Kidney (tissue), 14 donors: ENCODE data around the gene PLXNA2. TPM values are rescaled to one million over a fixed set of nuclear protein-coding genes. Genes with fewer than 3 reads are reported as not detected.

Experiments
- DNase-seq, 5 donors: peaks; one replicate each; pipeline ENCODE4 v3.0.0-alpha.2; 2013 to 2020
- FAIRE-seq: peaks from 2 replicates; lab custom pipeline; 2012; peaks lifted over from hg19 to GRCh38; lab: Jason Lieb, UNC
- H3K27ac ChIP-seq, 2 donors: one replicate each; pipeline ENCODE4 v1.7.0; 2013; ENCODE audit warnings: low read depth in 2 of 2, low read length in 2 of 2, inconsistent platforms in 1 of 2
- H3K27me3 ChIP-seq: one replicate; pipeline ENCODE4 v1.7.1; 2013; ENCODE audit warnings: low read length, inconsistent platforms; ENCODE audit not compliant: control insufficient read depth, insufficient read depth
- H3K36me3 ChIP-seq, 3 donors: one replicate each; pipeline versions ENCODE4 v1.7.0 to v1.7.1; 2013; ENCODE audit warnings: low read length in 3 of 3, control low read depth in 1 of 3, inconsistent platforms in 1 of 3; ENCODE audit not compliant: insufficient read depth in 3 of 3, control insufficient read depth in 2 of 3
- H3K4me1 ChIP-seq, 3 donors: one replicate each; pipeline versions ENCODE4 v1.7.0 to v1.7.1; 2013; ENCODE audit warnings: low read length in 3 of 3, inconsistent platforms in 1 of 3, low read depth in 1 of 3; ENCODE audit not compliant: control insufficient read depth in 2 of 3, insufficient read depth in 2 of 3
- H3K4me3 ChIP-seq, 3 donors: one replicate each; pipeline versions ENCODE4 v1.7.0 to v1.8.1; 2013; ENCODE audit warnings: low read length in 3 of 3, control low read depth in 1 of 3, inconsistent platforms in 1 of 3
- H3K9ac ChIP-seq, 3 donors: one replicate each; pipeline versions ENCODE4 v1.7.0 to v1.7.1; 2013; ENCODE audit warnings: low read length in 3 of 3, control low read depth in 1 of 3, inconsistent platforms in 1 of 3
- H3K9me3 ChIP-seq, 3 donors: one replicate each; pipeline versions ENCODE4 v1.7.0 to v1.7.1; 2013; ENCODE audit warnings: low read length in 3 of 3, control low read depth in 1 of 3, inconsistent platforms in 1 of 3; ENCODE audit not compliant: control insufficient read depth in 2 of 3, insufficient read depth in 1 of 3
- intact Hi-C: fragments of 100-400 bp; cut with DNase I; formaldehyde crosslinking; loops from one replicate; pipeline ENCODE4 v1.11.1; 2022
- polyA plus RNA-seq: library from polyadenylated mRNA; stranded (reverse); fragments of 350-450 nt; fragmentation: Illumina TruSeq; extraction: RNeasy Lipid Tissue Mini Kit (QIAGEN cat#74804); gene quantifications from one replicate; pipeline ENCODE4 v1.2.3, GENCODE V29; 2014; ENCODE audit warnings: low read depth, low replicate concordance; ENCODE audit not compliant: insufficient read depth
- total RNA-seq: library from RNA; stranded (reverse); fragmentation: NEBNext Ultra II Directional; extraction: Animal tissue kit (Norgen Biotek cat#: 25700); gene quantifications from one replicate; pipeline ENCODE4 v1.2.1, GENCODE V29; 2021
- TF ChIP-seq, protein P1 (sequence below): IDR thresholded peaks from 3 replicates; pipeline ENCODE4 v1.5.1; 2012; ENCODE audit warnings: mild to moderate bottlenecking, moderate library complexity, borderline replicate concordance; ENCODE audit not compliant: insufficient read depth; ENCODE audit errors: extremely low read depth
- donor health status: control.
- donor health status: control.
- donor health status: control.
- donor health status: control.
- donor health status: control.
- donor health status: DM: yes; HTN: yes; CAD: no.
- donor health status: Normal renal cell carcinoma (clear cell type).

Gene PLXNA2
- total and polyA plus RNA-seq, 2 donors from 2014 or later: 2.4 to 27.9 TPM

GRCh38 chr1:208154040-208154439, 90.1 kb downstream of the PLXNA2 start:
- Histone ChIP-seq H3K4me3 (no peak overlapping the region), H3K27ac (no peak overlapping the region), H3K9ac (no peak overlapping the region), H3K9me3 (no peaks in the 10 kb centered on the region), H3K36me3 (no peaks in the 10 kb centered on the region), H3K4me1 (peaks cover 13 to 15% (median 13%) of the 10 kb centered on the region in 3 donors), H3K27me3 (no peaks in the 10 kb centered on the region)
- no peak for DNase-seq
- intact Hi-C loops: no loop called here
- FAIRE-seq: no peak
- TF ChIP-seq, protein P1, sequence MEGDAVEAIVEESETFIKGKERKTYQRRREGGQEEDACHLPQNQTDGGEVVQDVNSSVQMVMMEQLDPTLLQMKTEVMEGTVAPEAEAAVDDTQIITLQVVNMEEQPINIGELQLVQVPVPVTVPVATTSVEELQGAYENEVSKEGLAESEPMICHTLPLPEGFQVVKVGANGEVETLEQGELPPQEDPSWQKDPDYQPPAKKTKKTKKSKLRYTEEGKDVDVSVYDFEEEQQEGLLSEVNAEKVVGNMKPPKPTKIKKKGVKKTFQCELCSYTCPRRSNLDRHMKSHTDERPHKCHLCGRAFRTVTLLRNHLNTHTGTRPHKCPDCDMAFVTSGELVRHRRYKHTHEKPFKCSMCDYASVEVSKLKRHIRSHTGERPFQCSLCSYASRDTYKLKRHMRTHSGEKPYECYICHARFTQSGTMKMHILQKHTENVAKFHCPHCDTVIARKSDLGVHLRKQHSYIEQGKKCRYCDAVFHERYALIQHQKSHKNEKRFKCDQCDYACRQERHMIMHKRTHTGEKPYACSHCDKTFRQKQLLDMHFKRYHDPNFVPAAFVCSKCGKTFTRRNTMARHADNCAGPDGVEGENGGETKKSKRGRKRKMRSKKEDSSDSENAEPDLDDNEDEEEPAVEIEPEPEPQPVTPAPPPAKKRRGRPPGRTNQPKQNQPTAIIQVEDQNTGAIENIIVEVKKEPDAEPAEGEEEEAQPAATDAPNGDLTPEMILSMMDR: no peak

GRCh38 chr1:208153386-208153785, 90.8 kb downstream of the PLXNA2 start:
- Histone ChIP-seq H3K27me3 (no peaks in the 10 kb centered on the region), H3K9ac (no peak overlapping the region), H3K4me3 (no peak overlapping the region), H3K4me1 (peaks cover 9 to 11% (median 10%) of the 10 kb centered on the region in 3 donors), H3K36me3 (no peaks in the 10 kb centered on the region), H3K27ac (no peak overlapping the region), H3K9me3 (no peaks in the 10 kb centered on the region)
- DNase-seq: no peak
- TF ChIP-seq, protein P1: no peak
- no peak for FAIRE-seq
- intact Hi-C loops: no loop called here

DNA sequence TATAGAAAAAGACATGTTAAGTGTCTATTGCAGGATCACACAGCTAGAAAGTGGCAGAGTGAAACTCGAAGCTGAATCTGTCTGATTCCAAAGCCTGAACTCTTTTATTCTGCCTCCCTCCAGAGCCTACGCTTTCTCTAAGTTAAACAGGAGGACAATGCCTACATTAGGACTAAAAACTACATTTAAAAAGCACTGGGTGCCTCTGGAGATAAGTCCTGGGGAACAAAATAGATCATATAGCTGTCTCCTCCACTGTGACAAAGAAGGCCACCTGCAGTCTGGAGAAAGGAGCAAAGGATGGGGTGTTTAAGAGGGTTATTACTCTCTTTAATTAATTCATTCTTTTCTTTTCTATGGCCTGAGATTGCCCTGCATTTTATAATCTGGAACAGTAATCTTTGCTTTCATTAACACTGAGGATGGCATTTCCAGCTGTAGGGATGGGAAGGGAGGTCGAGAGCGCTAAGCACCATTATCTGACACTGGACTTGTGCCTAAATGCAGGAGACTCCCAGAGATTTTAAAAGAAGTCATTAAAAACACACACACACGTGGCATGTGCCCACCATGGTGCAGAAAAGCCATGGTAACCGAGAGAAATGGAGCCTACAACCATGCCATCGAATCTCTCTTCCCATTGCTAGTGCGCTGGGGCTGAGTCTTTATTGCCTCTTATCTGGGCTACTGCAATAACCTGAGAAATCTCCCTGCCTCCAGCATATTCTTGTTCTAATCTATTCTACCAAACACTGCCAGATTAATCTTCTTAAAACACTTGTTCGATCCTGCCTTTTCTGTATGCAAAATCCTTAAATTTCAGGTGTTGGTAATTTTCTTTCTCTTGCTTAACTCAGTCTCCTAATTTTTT, 92.2 kb downstream of the PLXNA2 start:
- TF ChIP-seq, protein P1: no peak
- no peak for FAIRE-seq
- H3K36me3 ChIP-seq: no peaks in the 10 kb centered on the region
- peaks cover 7 to 11% (median 10%) of the 10 kb centered on the region in 3 donors for H3K4me1 ChIP-seq
- no peak overlapping the region for H3K9ac ChIP-seq
- H3K27me3 ChIP-seq: no peaks in the 10 kb centered on the region
- intact Hi-C loops: no loop called here
- no peaks in the 10 kb centered on the region for H3K9me3 ChIP-seq
- H3K4me3 ChIP-seq: no peak overlapping the region
- H3K27ac ChIP-seq: no peak overlapping the region
- no peak for DNase-seq
